A673 (cell line): Measurements from ENCODE around the gene TRPT1. TPM values are rescaled to one million over a fixed set of nuclear protein-coding genes. Genes with fewer than 3 reads are reported as not detected.

Source experiments
- BruUV-seq: library from RNA; stranded (reverse); fragments of 400-500 nt; replicated peaks from 2 replicates; lab custom pipeline; 2021; lab: Mats Ljungman, UMichigan
- CTCF ChIA-PET: fragments of 300-600 bp; sonication (Branson Sonifier 250); formaldehyde crosslinking; loops from one replicate; lab custom pipeline; 2022; ENCODE audit warnings: antibody characterized with exemption; lab: Charles Lee
- POLR2A ChIA-PET: fragments of 300-600 bp; sonication (Branson Sonifier 250); formaldehyde crosslinking; loops from one replicate; lab custom pipeline; 2022; ENCODE audit warnings: antibody characterized with exemption; ENCODE audit not compliant: low non-redundant PET; lab: Charles Lee
- DNase-seq: peaks from one replicate; pipeline ENCODE4 v3.0.0-alpha.2; 2015; ENCODE audit warnings: low spot score
- H3K27ac ChIP-seq: fragments of 200-600 bp; sonication (generic); 2 replicates; pipeline ENCODE4 v1.5.1; 2016; ENCODE audit warnings: mixed run types, low read depth, mild to moderate bottlenecking, mixed read lengths, antibody characterized with exemption, low read length; ENCODE audit not compliant: poor library complexity, severe bottlenecking
- H3K27me3 ChIP-seq: fragments of 200-600 bp; sonication (generic); replicated peaks from 2 replicates; pipeline ENCODE4 v1.6.1; 2017; ENCODE audit warnings: mixed run types, low read depth, mild to moderate bottlenecking, mixed read lengths, antibody characterized with exemption, low read length; ENCODE audit not compliant: insufficient read depth, poor library complexity
- H3K36me3 ChIP-seq: fragments of 200-600 bp; sonication (generic); 2 replicates; pipeline ENCODE4 v1.6.1; 2016; ENCODE audit warnings: mixed run types, mild to moderate bottlenecking, mixed read lengths, antibody characterized with exemption, low read length; ENCODE audit not compliant: insufficient read depth, poor library complexity, severe bottlenecking
- H3K4me1 ChIP-seq: fragments of 200-600 bp; sonication (generic); 2 replicates; pipeline ENCODE4 v1.6.1; 2017; ENCODE audit warnings: mixed run types, mild to moderate bottlenecking, mixed read lengths, antibody characterized with exemption, low read length; ENCODE audit not compliant: insufficient read depth, poor library complexity, severe bottlenecking
- H3K4me3 ChIP-seq: fragments of 200-600 bp; sonication (generic); 2 replicates; pipeline ENCODE4 v1.5.1; 2016; ENCODE audit warnings: low read depth, mixed run types, mild to moderate bottlenecking, mixed read lengths, low read length; ENCODE audit not compliant: poor library complexity, severe bottlenecking
- H3K9me3 ChIP-seq: fragments of 200-600 bp; sonication (generic); 2 replicates; pipeline ENCODE4 v1.6.1; 2016; ENCODE audit warnings: mixed run types, low read depth, mild to moderate bottlenecking, mixed read lengths, antibody characterized with exemption, low read length; ENCODE audit not compliant: poor library complexity, severe bottlenecking
- CTCF ChIP-seq: fragments of 300-800, 200-600 bp; sonication (generic); conservative IDR thresholded peaks from 2 replicates; pipeline ENCODE4 v1.5.1; 2017; ENCODE audit warnings: low read depth, mild to moderate bottlenecking, antibody characterized with exemption, low read length, moderate library complexity, mixed read lengths
- EZH2 ChIP-seq: fragments of 200-600 bp; sonication (generic); IDR thresholded peaks from 2 replicates; pipeline ENCODE4 v1.6.1; 2017; ENCODE audit warnings: borderline replicate concordance, low read depth, mild to moderate bottlenecking, mixed read lengths, antibody characterized with exemption, low read length; ENCODE audit not compliant: poor library complexity, severe bottlenecking
- intact Hi-C: fragments of 100-400 bp; cut with micrococcal nuclease; formaldehyde crosslinking; loops from one replicate; pipeline ENCODE4 v1.10.0; 2022; ENCODE audit not compliant: unreplicated experiment
- total RNA-seq: library from RNA; stranded (reverse); gene quantifications from 2 replicates; pipeline ENCODE4 v1.2.3, GENCODE V29; 2021

The TRPT1 gene
- total RNA-seq, 1 experiment from 2014 or later: 43.6 TPM

GRCh38 chr11:64241241-64241490 lies 15.2 kb upstream of the TRPT1 start:
- intact Hi-C loops: loop anchor here (2.0 kb wide), 1 partner anchor 64 kb away; the partner anchor contains the start of gene ESRRA
- peak; percentile 99 for DNase-seq
- Histone ChIP-seq H3K27me3 (no peaks in the 10 kb centered on the region), H3K36me3 (peaks cover 27% of the 10 kb centered on the region), H3K27ac (peak overlapping the region; percentile 91), H3K4me3 (peak overlapping the region; percentile 86), H3K4me1 (peaks cover 9% of the 10 kb centered on the region), H3K9me3 (no peaks in the 10 kb centered on the region)
- CTCF ChIA-PET: interaction anchor here (0.6 to 0.8 kb wide), 3 partner anchors 60 to 114 kb away, joined by 3 to 4 read pairs (median 3); no protein-coding TSS in a partner anchor
- TF ChIP-seq CTCF (no peak), EZH2 (no peak)
- BruUV-seq: no TSS peak
- POLR2A ChIA-PET: no interaction called here

GRCh38 chr11:64240435-64241240 lies 14.7 kb upstream of the TRPT1 start, which contains the start of gene FKBP2:
TSS of gene FKBP2 (plus strand) at chr11:64241095. CDS start at chr11:64242388, 1,293 bp downstream.
- TF ChIP-seq EZH2: no peak
- no peak for TF ChIP-seq CTCF
- Histone ChIP-seq H3K27me3 (no peaks in the 10 kb centered on the region), H3K9me3 (no peaks in the 10 kb centered on the region), H3K36me3 (peaks cover 27% of the 10 kb centered on the region), H3K4me1 (peaks cover 9% of the 10 kb centered on the region), H3K27ac (peak within 1 kb of the TSS; percentile 91), H3K4me3 (peak within 1 kb of the TSS; percentile 86)
- POLR2A ChIA-PET: no interaction called here
- CTCF ChIA-PET: interaction anchor here (0.6 to 0.8 kb wide), 2 partner anchors 61 to 114 kb away, joined by 3 to 4 read pairs; no protein-coding TSS in a partner anchor
- BruUV-seq: TSS peak; percentile 81
- DNase-seq: peak; percentile 99
- intact Hi-C loops: loop anchor here (2.0 kb wide), 1 partner anchor 64 kb away; the partner anchor contains the start of gene ESRRA

GRCh38 chr11:64239662-64240434 lies 13.9 kb upstream of the TRPT1 start:
- Histone ChIP-seq H3K36me3 (peaks cover 27% of the 10 kb centered on the region), H3K27ac (peak overlapping the region; percentile 91), H3K27me3 (no peaks in the 10 kb centered on the region), H3K4me1 (peaks cover 13% of the 10 kb centered on the region), H3K4me3 (peak overlapping the region; percentile 86), H3K9me3 (no peaks in the 10 kb centered on the region)
- intact Hi-C loops: loop anchor here (2.0 kb wide), 1 partner anchor 65 kb away; the partner anchor contains the start of gene ESRRA
- CTCF ChIA-PET: no interaction called here
- POLR2A ChIA-PET: no interaction called here
- TF ChIP-seq CTCF (no peak), EZH2 (no peak)
- no TSS peak for BruUV-seq
- DNase-seq: no peak
